HG03571 (cell line): ENCODE results near the gene AATF.
"Not testable (repeated sequence)": the region's sequence is repeated elsewhere in the genome, so short reads cannot be mapped to it uniquely, and the experiment has no call there.

ENCODE experiments used
- ATAC-seq: cut with Tn5 transposase; IDR thresholded peaks from one replicate; pipeline ENCODE4 v1.9.1; 2021; ENCODE audit not compliant: unreplicated experiment

Gene AATF

DNA sequence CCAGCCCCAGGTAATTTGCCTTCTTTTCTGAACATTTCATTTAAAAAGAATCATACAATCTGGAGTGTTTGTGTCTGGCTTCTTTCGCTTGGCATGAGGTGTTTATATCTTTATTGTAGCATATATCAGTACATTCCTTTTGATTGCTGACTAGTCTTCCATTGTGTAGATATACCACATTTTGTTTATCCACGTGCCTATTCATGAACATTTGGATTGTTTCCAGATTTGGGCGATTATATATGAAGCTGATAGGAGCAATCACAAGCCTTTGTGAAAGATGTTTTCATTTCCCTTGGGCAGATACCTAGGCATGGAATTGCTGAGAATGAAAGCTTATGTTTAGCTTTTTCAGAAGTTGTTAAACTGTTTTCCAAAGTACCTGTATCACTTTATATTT, 120.3 kb downstream of the AATF start:
- no peak for ATAC-seq

DNA sequence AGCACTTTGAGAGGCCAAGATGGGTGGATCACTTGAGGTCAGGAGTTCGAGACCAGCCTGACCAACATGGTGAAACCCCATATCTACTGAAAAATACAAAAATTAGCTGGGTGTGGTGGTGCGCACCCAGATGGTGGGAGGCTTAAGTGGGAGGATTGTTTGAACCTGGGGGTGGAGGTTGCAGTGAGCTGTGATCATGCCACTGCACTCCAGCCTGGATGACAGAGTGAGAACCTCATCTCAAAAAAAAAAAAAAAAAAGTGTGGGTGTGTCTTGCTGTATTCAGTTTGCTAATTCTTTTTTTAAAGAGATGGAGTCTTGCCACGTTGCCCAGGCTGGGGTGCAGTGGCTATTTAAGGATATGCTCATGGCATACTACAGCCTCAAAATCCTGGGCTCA, 124.7 kb downstream of the AATF start:
- not testable (repeated sequence) for ATAC-seq

- no peak for ATAC-seq
Measured at GRCh38 chr17:37079065-37079708, 130.4 kb downstream of the AATF start.

DNA sequence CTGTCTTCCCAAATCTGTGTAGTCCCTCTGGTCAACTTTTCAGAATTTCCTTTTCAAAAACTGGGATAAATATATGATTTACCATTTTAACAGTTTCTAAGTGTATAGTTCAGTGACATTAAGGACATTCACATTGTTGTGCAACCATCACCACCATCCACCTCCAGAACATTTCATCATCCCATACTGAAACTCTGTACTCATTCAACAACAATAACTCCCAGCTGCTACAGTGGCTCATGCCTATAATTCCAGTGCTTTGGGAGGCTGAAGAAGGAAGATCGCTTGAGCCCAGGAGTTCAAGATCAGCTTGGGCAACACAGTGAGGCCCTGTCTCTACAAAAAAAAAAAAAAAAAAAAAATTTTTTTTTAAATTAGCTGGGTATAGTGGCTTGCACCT, 131.0 kb downstream of the AATF start:
- ATAC-seq, result no peak

DNA sequence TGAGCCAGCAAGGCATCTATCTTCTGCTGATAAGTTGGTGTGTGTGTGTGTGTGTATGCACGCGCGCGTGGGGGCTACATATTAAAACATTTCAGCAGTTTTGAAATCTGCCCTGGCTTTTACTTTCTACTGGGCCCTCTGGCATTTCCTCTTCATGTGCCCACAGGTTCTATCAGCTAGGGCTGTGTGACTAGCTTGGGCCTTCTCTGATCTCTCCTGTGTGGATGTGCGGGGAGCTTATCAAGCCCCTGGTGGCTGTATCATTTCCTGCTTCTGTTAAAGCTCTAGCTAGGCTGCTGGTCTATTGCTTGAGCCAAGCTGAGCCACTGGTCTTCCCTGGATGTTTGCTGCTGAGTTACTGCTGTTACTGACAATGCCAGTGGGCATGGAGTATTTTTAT, 132.5 kb downstream of the AATF start:
- no peak for ATAC-seq

GRCh38 chr17:37082311-37082860, 133.6 kb downstream of the AATF start:
- ATAC-seq, result no peak

DNA sequence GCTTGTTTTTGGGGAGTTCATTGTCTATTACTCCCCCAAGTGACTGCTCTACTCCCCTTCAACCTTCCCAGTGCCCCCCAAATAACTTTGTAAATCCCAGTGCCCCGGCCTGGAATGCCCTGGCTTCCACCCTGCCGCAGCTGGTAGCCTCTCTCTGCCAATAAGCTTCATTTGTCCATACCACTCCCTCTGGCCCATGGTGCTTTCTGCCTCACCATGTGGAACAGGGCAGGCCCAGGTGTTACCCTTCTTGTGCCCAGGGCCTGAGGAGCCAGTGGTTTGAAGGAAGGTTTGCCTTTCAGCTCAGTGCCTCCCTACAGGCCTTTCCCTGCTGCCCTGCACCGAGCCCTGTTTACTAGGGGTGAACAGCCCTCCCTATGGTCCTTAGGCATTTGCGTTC, 134.2 kb downstream of the AATF start:
- ATAC-seq, result no peak

- ATAC-seq, result no peak
Measured at GRCh38 chr17:37083456-37083855, 134.7 kb downstream of the AATF start.

DNA sequence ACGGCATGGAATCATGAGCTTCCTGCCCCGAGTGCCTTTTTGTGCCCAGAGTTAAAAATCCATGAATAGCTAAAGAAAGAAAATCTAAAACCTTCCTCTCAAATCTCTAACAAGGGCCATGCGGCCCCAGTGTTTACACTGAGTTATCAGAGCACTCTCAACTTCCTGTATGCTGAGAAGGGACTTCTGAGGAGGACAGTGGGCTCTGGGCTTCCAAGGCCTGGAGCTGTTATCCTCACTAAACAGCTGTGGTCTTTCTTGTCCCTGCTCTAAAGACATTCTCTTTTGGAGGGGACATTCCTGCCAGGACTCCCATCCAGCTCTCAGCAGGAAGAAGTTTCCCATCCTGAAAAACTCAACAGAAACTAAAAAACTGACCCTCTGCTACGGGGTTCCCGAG, 135.6 kb downstream of the AATF start:
- no peak for ATAC-seq

- no peak for ATAC-seq
Measured at GRCh38 chr17:37086334-37086733, 137.6 kb downstream of the AATF start.

DNA sequence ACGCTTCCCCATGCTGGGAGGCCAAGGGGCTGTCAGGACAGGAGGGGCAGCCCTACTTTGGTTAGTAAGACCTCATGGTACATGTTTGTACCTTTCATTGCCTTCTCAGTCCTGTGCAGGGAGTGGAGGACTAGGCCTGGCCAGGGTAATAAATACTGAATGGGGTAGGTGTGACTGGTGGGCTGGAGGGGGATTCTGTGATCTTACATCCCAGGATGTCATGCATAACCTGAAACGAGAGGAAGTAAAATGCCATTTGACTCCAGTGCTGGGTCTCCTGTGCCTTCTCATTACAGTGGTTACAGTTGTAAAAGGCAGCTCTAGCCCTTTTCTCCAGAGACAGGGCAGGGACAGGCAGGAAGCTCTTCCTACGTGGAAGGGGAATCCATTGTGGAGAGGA, 138.2 kb downstream of the AATF start:
- no peak for ATAC-seq

- ATAC-seq, result no peak
Measured at GRCh38 chr17:37087683-37088082, 138.9 kb downstream of the AATF start.

DNA sequence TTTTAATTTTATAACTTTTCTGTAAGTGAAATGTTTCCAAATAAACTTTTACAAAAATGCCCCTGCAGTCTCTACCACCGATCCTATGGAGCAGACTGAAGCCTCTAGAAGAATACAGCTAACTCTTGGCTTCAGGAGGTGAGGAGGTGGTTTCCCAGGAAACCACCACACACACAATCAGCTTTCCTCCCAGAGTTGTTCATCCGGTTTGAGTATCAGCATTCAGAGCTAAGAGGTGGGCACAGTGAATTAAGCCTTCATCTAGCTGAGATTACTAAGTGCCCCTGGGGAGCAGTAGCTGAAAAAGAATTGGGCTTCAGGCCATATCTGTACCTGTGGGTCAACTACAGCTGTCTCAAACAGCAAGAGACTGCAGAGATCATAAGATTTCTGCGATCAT, 139.7 kb downstream of the AATF start:
- ATAC-seq, result no peak

- no peak for ATAC-seq
Measured at GRCh38 chr17:37088913-37089312, 140.2 kb downstream of the AATF start.

- ATAC-seq, result no peak
Measured at GRCh38 chr17:37089956-37090355, 141.2 kb downstream of the AATF start.

DNA sequence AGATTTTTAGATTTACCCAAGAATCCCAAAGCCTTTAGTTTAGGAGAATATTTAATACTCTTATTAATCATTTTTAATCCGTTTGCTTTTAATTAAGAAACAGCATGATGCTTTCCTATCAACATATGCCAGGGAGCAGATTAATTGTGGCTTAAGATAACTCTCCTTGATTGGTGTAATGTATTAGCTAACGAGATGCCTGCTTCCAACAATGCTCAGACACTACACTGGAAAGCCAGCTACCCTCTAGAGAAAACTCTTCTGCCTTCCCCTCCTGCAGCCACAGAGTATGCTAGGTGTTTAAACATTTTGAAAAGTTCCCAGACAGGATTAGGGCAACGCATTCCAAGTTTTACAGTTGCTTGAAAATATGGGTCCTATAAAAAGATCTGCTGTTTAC, 142.2 kb downstream of the AATF start:
- ATAC-seq, result no peak

- no peak for ATAC-seq
Measured at GRCh38 chr17:37092071-37092470, 143.3 kb downstream of the AATF start.

DNA sequence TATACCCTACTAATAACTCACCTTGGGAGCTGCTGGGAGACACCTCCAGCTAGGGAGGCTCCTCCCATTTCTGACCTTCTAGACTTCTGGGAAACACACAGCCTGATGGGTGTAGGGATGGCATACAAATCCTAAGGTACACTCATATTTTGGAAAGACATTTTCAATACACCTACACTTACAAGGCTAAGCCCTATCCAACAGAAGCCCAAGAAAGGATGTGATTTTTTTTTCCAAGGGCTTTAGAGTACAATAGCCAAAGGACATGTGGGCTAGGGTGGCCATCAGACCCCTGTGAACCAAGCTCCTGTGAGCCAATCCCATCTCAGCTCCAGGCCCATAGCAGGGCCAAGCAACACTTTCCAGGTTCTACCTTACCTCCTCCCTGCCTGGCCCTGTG, 143.9 kb downstream of the AATF start:
- no peak for ATAC-seq

- no peak for ATAC-seq
Measured at GRCh38 chr17:37094391-37094790, 145.6 kb downstream of the AATF start.

- no peak for ATAC-seq
Measured at GRCh38 chr17:37096071-37096470, 147.3 kb downstream of the AATF start.

- ATAC-seq, result no peak
Measured at GRCh38 chr17:37097154-37097553, 148.4 kb downstream of the AATF start.

DNA sequence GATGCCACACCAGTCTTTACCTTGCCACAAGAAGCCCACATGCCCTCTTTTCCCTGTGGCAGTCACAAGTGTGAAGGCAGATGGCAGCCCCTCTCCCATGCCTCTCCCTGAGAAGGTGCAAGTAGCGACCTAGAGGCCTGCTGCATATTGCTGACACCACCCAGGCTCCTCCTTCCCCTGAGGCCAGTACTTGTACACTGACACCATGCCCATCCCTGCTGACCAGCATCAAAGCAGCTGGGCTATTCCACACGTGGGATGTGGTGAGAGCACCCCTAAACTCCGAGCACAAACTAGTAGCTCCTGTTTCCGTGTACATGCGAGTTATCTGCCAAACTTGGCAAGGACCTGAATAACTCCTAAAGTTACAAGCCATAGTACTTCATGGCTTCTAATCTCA, 149.4 kb downstream of the AATF start:
- no peak for ATAC-seq
